ENCODE measurements around the gene TTC23. TPM values are rescaled to one million over a fixed set of nuclear protein-coding genes. Genes with fewer than 3 reads are reported as not detected.

The TTC23 gene
- total RNA-seq, 1 donor, result 21.7 TPM

- Histone ChIP-seq H3K36me3 (ENCODE audit: insufficient read depth, low read length) (no peaks in the 10 kb centered on the region), H3K4me2 (ENCODE audit: insufficient read depth, low read length) (peak overlapping the region; percentile 87), H3K27ac (ENCODE audit: low read depth, low read length) (peak overlapping the region; percentile 82), H3K4me3 (ENCODE audit: insufficient read depth, low read length) (peak overlapping the region; percentile 59), H3K9me3 (ENCODE audit: low read depth, low read length) (no peaks in the 10 kb centered on the region), H3K79me2 (ENCODE audit: insufficient read depth, low read length) (no peaks in the 10 kb centered on the region), H2AFZ (ENCODE audit: low read length) (peak overlapping the region; percentile 93), H3K27me3 (ENCODE audit: insufficient read depth, low read length) (no peaks in the 10 kb centered on the region), H4K20me1 (ENCODE audit: insufficient read depth, low read length) (no peaks in the 10 kb centered on the region), H3K4me1 (ENCODE audit: insufficient read depth, low read length) (peaks cover 27% of the 10 kb centered on the region)
- peak; percentile 96 for DNase-seq (ENCODE audit: insufficient read length, low spot score, missing footprints)
- TF ChIP-seq CTCF (IDR thresholded peaks at IDR 0.05; ENCODE audit: extremely low read depth, low read depth, low read length), result no peak
These were observed 125.5 kb downstream of the TTC23 start for GRCh38 chr15:99123713-99124451.

GRCh38 chr15:99122831-99123712 is 126.3 kb downstream of the TTC23 start:
- no peak for DNase-seq (ENCODE audit: insufficient read length, low spot score, missing footprints)
- Histone ChIP-seq H3K27ac (ENCODE audit: low read depth, low read length) (peak overlapping the region; percentile 82), H3K36me3 (ENCODE audit: insufficient read depth, low read length) (no peaks in the 10 kb centered on the region), H4K20me1 (ENCODE audit: insufficient read depth, low read length) (no peaks in the 10 kb centered on the region), H2AFZ (ENCODE audit: low read length) (peak overlapping the region; percentile 93), H3K27me3 (ENCODE audit: insufficient read depth, low read length) (no peaks in the 10 kb centered on the region), H3K4me2 (ENCODE audit: insufficient read depth, low read length) (peak overlapping the region; percentile 87), H3K79me2 (ENCODE audit: insufficient read depth, low read length) (no peaks in the 10 kb centered on the region), H3K4me3 (ENCODE audit: insufficient read depth, low read length) (peak overlapping the region; percentile 59), H3K9me3 (ENCODE audit: low read depth, low read length) (no peaks in the 10 kb centered on the region), H3K4me1 (ENCODE audit: insufficient read depth, low read length) (peaks cover 27% of the 10 kb centered on the region)
- TF ChIP-seq CTCF (IDR thresholded peaks at IDR 0.05; ENCODE audit: extremely low read depth, low read depth, low read length), result no peak

GRCh38 chr15:99121691-99122410 is 127.5 kb downstream of the TTC23 start:
- no peak overlapping the region for H2AFZ ChIP-seq (ENCODE audit: low read length)
- H3K9me3 ChIP-seq (ENCODE audit: low read depth, low read length), result no peaks in the 10 kb centered on the region
- no peaks in the 10 kb centered on the region for H3K79me2 ChIP-seq (ENCODE audit: insufficient read depth, low read length)
- H3K4me2 ChIP-seq (ENCODE audit: insufficient read depth, low read length), result no peak overlapping the region
- H3K36me3 ChIP-seq (ENCODE audit: insufficient read depth, low read length), result no peaks in the 10 kb centered on the region
- no peak for DNase-seq (ENCODE audit: insufficient read length, low spot score, missing footprints)
- H3K4me3 ChIP-seq (ENCODE audit: insufficient read depth, low read length), result no peak overlapping the region
- no peaks in the 10 kb centered on the region for H3K27me3 ChIP-seq (ENCODE audit: insufficient read depth, low read length)
- H3K27ac ChIP-seq (ENCODE audit: low read depth, low read length), result no peak overlapping the region
- TF ChIP-seq CTCF (IDR thresholded peaks at IDR 0.05; ENCODE audit: extremely low read depth, low read depth, low read length), result no peak
- peaks cover 27% of the 10 kb centered on the region for H3K4me1 ChIP-seq (ENCODE audit: insufficient read depth, low read length)
- no peaks in the 10 kb centered on the region for H4K20me1 ChIP-seq (ENCODE audit: insufficient read depth, low read length)

All from osteoblast (primary cell).